CD14-positive monocyte (primary cell): ENCODE measurements around the gene SRPRB. TPM values are rescaled to one million over a fixed set of nuclear protein-coding genes. Genes with fewer than 3 reads are reported as not detected.

Experiments used
- DNase-seq, 3 donors: peaks; one replicate each; pipeline ENCODE4 v3.0.0-alpha.2; 2011 to 2022
- H2AFZ ChIP-seq: 2 replicates; pipeline ENCODE4 v1.6.0; 2012; ENCODE audit warnings: mild to moderate bottlenecking, low read depth, low read length, inconsistent platforms; ENCODE audit not compliant: insufficient read depth, poor library complexity, severe bottlenecking
- H3K27ac ChIP-seq, 2 donors: 1 replicate in 1 of 2; 2 replicates in 1 of 2; pipeline ENCODE4 v1.5.1; 2012 to 2013; ENCODE audit warnings: low read length in 2 of 2, control low read depth in 1 of 2, inconsistent platforms in 1 of 2, low read depth in 1 of 2, mild to moderate bottlenecking in 1 of 2
- H3K27me3 ChIP-seq, 2 donors: one replicate each; pipeline versions ENCODE4 v1.6.0 to v1.6.1; 2011 to 2013; ENCODE audit warnings: low read length in 2 of 2; ENCODE audit not compliant: control insufficient read depth in 2 of 2, insufficient read depth in 2 of 2
- H3K36me3 ChIP-seq, 2 donors: replicated peaks in 1 of 2; 1 replicate in 1 of 2; 2 replicates in 1 of 2; pipeline versions ENCODE4 v1.5.1 to v1.6.1; 2012 to 2013; ENCODE audit warnings: low read length in 2 of 2, control low read depth in 1 of 2, inconsistent platforms in 1 of 2, mild to moderate bottlenecking in 1 of 2; ENCODE audit not compliant: insufficient read depth in 2 of 2, control insufficient read depth in 1 of 2
- H3K4me1 ChIP-seq, 2 donors: 1 replicate in 1 of 2; 2 replicates in 1 of 2; pipeline versions ENCODE4 v1.5.1 to v1.6.1; 2012 to 2013; ENCODE audit warnings: low read length in 2 of 2, control low read depth in 1 of 2, inconsistent platforms in 1 of 2, mild to moderate bottlenecking in 1 of 2, moderate library complexity in 1 of 2; ENCODE audit not compliant: insufficient read depth in 2 of 2, control insufficient read depth in 1 of 2
- H3K4me2 ChIP-seq: replicated peaks from 2 replicates; pipeline ENCODE3; 2012; ENCODE audit warnings: low read length, moderate library complexity, mild to moderate bottlenecking; ENCODE audit not compliant: poor library complexity, severe bottlenecking; ENCODE audit errors: extremely low read depth
- H3K4me3 ChIP-seq, 3 experiments: fragments of 200-600 bp in 1 of 3; sonication (generic) in 1 of 3; replicated peaks in 1 of 3; 1 replicate in 2 of 3; 2 replicates in 1 of 3; pipeline ENCODE4 v1.5.1; 2011 to 2013; ENCODE audit warnings: low read length in 3 of 3, mild to moderate bottlenecking in 3 of 3, control low read depth in 2 of 3, low read depth in 2 of 3, inconsistent platforms in 1 of 3, moderate library complexity in 1 of 3
- H3K79me2 ChIP-seq: 2 replicates; pipeline ENCODE4 v1.6.0; 2012; ENCODE audit warnings: mild to moderate bottlenecking, control low read depth, inconsistent platforms, low read length, moderate library complexity; ENCODE audit not compliant: insufficient read depth
- H3K9ac ChIP-seq: 2 replicates; pipeline ENCODE4 v1.6.0; 2017; ENCODE audit warnings: low read length, mild to moderate bottlenecking; ENCODE audit not compliant: insufficient read depth, poor library complexity, severe bottlenecking
- H3K9me3 ChIP-seq, 2 donors: replicated peaks in 1 of 2; 1 replicate in 1 of 2; 2 replicates in 1 of 2; pipeline versions ENCODE4 v1.5.1 to v1.6.1; 2012 to 2013; ENCODE audit warnings: low read length in 2 of 2, control low read depth in 1 of 2; ENCODE audit not compliant: control insufficient read depth in 1 of 2, insufficient read depth in 1 of 2
- H4K20me1 ChIP-seq: 2 replicates; pipeline ENCODE4 v1.6.0; 2012; ENCODE audit warnings: mild to moderate bottlenecking, low read length, control low read depth, moderate library complexity; ENCODE audit not compliant: insufficient read depth
- H3K27ac Mint-ChIP-seq, 7 donors: one replicate each; pipeline ENCODE4 v1.8.0; 2020; ENCODE audit warnings: mild to moderate bottlenecking in 7 of 7, mixed read lengths in 7 of 7, moderate library complexity in 6 of 7, inconsistent platforms in 2 of 7
- H3K27me3 Mint-ChIP-seq, 3 donors: one replicate each; pipeline ENCODE4 v1.8.0; 2021 to 2022; ENCODE audit warnings: low read depth in 3 of 3, mild to moderate bottlenecking in 3 of 3, mixed read lengths in 3 of 3, moderate library complexity in 3 of 3, inconsistent platforms in 1 of 3
- H3K36me3 Mint-ChIP-seq, 2 donors: one replicate each; pipeline ENCODE4 v1.8.0; 2020; ENCODE audit warnings: mixed read lengths in 2 of 2, inconsistent platforms in 1 of 2, mild to moderate bottlenecking in 1 of 2
- H3K4me1 Mint-ChIP-seq: one replicate; pipeline ENCODE4 v1.8.0; 2020; ENCODE audit warnings: mild to moderate bottlenecking, mixed read lengths
- H3K4me3 Mint-ChIP-seq, 2 donors: one replicate each; pipeline ENCODE4 v1.8.0; 2020; ENCODE audit warnings: mild to moderate bottlenecking in 2 of 2, mixed read lengths in 2 of 2, moderate library complexity in 1 of 2
- H3K9me3 Mint-ChIP-seq, 7 donors: one replicate each; pipeline ENCODE4 v1.8.0; 2020 to 2022; ENCODE audit warnings: mixed read lengths in 7 of 7, mild to moderate bottlenecking in 6 of 7, moderate library complexity in 6 of 7, inconsistent platforms in 2 of 7
- WGBS: methylation state at CpG from one replicate; pipeline ENCODE4 v1.1.5; 2013; ENCODE audit warnings: missing lambda C conversion rate; ENCODE audit not compliant: insufficient coverage; 5-methylcytosine and 5-hydroxymethylcytosine counted together
- intact Hi-C, 2 donors: fragments of 100-400 bp; cut with micrococcal nuclease; formaldehyde crosslinking; loops; one replicate each; pipeline versions ENCODE4 v1.15.0 to v1.15.1; 2023
- polyA plus RNA-seq, 3 donors: library from polyadenylated mRNA; depleted of rRNA in 1 of 3; unstranded in 2 of 3; stranded (reverse) in 1 of 3; fragments of 300-500 nt in 2 of 3; fragments of >200 nt in 1 of 3; fragmentation: Illumina TruSeq in 2 of 3; gene quantifications; 1 replicate in 2 of 3; 2 replicates in 1 of 3; pipeline ENCODE4 v1.2.3, GENCODE V29; 2012 to 2021
- TF ChIP-seq, protein P1 (sequence below): fragments of 200-600 bp; IDR thresholded peaks from one replicate; pipeline ENCODE4 v1.8.0; 2022; ENCODE audit warnings: antibody characterized with exemption, mild to moderate bottlenecking

Gene SRPRB
- polyA plus RNA-seq, 3 donors, result 6.1 to 30.6 (median 29.9) TPM

- H3K4me3 ChIP-seq, result no peak overlapping the region
- H3K27me3 ChIP-seq, result no peaks in the 10 kb centered on the region
- no peak overlapping the region for H3K9ac ChIP-seq
- H2AFZ ChIP-seq, result no peak overlapping the region
- TF ChIP-seq, protein P1, sequence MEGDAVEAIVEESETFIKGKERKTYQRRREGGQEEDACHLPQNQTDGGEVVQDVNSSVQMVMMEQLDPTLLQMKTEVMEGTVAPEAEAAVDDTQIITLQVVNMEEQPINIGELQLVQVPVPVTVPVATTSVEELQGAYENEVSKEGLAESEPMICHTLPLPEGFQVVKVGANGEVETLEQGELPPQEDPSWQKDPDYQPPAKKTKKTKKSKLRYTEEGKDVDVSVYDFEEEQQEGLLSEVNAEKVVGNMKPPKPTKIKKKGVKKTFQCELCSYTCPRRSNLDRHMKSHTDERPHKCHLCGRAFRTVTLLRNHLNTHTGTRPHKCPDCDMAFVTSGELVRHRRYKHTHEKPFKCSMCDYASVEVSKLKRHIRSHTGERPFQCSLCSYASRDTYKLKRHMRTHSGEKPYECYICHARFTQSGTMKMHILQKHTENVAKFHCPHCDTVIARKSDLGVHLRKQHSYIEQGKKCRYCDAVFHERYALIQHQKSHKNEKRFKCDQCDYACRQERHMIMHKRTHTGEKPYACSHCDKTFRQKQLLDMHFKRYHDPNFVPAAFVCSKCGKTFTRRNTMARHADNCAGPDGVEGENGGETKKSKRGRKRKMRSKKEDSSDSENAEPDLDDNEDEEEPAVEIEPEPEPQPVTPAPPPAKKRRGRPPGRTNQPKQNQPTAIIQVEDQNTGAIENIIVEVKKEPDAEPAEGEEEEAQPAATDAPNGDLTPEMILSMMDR, result no peak
- Mint-ChIP-seq H3K9me3 (peaks cover 0 to 5% (median 0%) of the 10 kb centered on the region in 7 donors), H3K36me3 (no peaks in the 10 kb centered on the region), H3K4me3 (no peak overlapping the region), H3K27ac (no peak overlapping the region), H3K4me1 (no peaks in the 10 kb centered on the region), H3K27me3 (peaks cover 3 to 10% (median 4%) of the 10 kb centered on the region in 3 donors)
- intact Hi-C loops, result no loop called here
- no peaks in the 10 kb centered on the region for H3K36me3 ChIP-seq
- DNase-seq, result no peak
- peaks cover 0 to 2% of the 10 kb centered on the region in 2 donors for H3K9me3 ChIP-seq
- H3K4me2 ChIP-seq, result no peak overlapping the region
- WGBS, result 100% methylated on average over 1 of the region's 5 CpGs
- no peaks in the 10 kb centered on the region for H3K79me2 ChIP-seq
- H3K4me1 ChIP-seq, result no peaks in the 10 kb centered on the region
- no peaks in the 10 kb centered on the region for H4K20me1 ChIP-seq
- no peak overlapping the region for H3K27ac ChIP-seq
Measured at GRCh38 chr3:133775835-133776234, 29.8 kb upstream of the SRPRB start.

DNA sequence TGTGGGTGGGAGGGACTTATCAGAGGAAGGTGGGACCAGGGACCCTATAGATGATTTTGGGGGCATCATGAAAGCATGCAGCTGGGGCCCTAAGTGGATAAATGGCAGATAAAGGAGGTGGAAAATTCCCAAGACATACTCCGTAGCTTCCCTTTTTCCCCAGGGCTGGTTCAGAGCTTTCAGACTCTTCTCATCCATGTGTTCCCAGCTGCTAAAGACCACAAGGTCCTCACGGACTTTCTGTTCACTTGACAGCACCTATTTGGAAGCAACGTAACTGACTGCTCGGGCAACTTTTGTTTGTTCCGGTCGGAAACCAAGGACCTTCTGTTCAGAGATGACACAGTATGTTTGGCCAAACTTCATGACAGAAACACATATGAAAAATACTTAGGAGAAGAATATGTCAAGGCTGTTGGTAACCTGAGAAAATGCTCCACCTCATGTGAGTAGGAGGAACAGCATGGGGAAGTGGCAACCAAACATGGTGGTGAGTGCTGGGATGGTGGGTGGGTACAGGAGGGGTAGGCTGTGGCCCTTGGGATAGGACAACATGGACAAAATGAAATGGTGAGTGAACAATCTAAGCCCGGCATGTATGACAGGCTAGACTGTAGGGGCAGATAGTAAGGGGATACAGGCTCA is 28.7 kb upstream of the SRPRB start:
- no peak overlapping the region for H3K9ac ChIP-seq
- WGBS, result 100% methylated on average over 2 of the region's 7 CpGs
- no peaks in the 10 kb centered on the region for H3K27me3 ChIP-seq
- DNase-seq, result no peak
- TF ChIP-seq, protein P1, result no peak
- Mint-ChIP-seq H3K36me3 (no peaks in the 10 kb centered on the region), H3K4me3 (no peak overlapping the region), H3K9me3 (peaks cover 0 to 5% (median 0%) of the 10 kb centered on the region in 7 donors), H3K27ac (no peak overlapping the region), H3K4me1 (no peaks in the 10 kb centered on the region), H3K27me3 (peaks cover 6 to 10% (median 7%) of the 10 kb centered on the region in 3 donors)
- no peak overlapping the region for H3K4me3 ChIP-seq
- H3K4me1 ChIP-seq, result no peaks in the 10 kb centered on the region
- no peak overlapping the region for H3K27ac ChIP-seq
- peaks cover 0 to 2% of the 10 kb centered on the region in 2 donors for H3K9me3 ChIP-seq
- no peak overlapping the region for H2AFZ ChIP-seq
- H3K4me2 ChIP-seq, result no peak overlapping the region
- intact Hi-C loops, result no loop called here
- no peaks in the 10 kb centered on the region for H4K20me1 ChIP-seq
- no peaks in the 10 kb centered on the region for H3K79me2 ChIP-seq
- H3K36me3 ChIP-seq, result no peaks in the 10 kb centered on the region
